Activated CD4-positive, alpha-beta T cell treated with anti-CD3 and anti-CD28 coated beads, Interleukin-2, Interleukin-4, amounts not matched to agents 100 ng/mL and 50 ng/mL, durations not matched to agents 16 hours and 8 hours (primary cell): ENCODE results near the gene VEGFC.

ENCODE experiments used
- DNase-seq: peaks from one replicate; pipeline ENCODE4 v3.0.0-alpha.2; 2020; ENCODE audit warnings: low spot score

VEGFC gene

DNA sequence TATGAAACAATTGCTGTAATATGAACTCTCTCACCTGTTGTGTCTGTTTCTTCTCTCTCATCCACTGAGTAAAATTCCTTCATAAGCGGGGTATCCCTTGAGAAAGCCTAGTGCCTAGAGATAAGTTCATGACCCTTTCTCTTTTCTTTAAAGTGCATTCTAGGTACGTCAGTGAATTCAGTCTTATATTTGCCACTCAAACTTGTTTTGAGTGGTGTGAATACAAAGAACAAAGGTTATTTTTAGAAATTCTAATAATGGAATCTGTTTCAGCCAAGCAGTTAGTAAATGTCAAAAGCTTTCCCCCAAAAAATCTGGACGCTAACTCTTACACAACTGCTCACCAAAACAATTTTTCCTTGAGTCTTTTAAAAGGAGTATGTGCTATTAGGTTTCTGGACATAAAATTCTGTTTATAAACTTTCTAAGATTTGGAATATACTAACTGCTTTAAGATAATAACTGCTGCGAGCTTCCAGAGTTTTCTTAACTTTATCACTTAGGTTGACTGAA is 112.0 kb downstream of the VEGFC start:
- DNase-seq: no peak

- DNase-seq: no peak
These were observed 115.8 kb downstream of the VEGFC start for GRCh38 chr4:176676901-176677300.

- no peak for DNase-seq
These were observed 116.9 kb downstream of the VEGFC start for GRCh38 chr4:176675810-176676209.

DNA sequence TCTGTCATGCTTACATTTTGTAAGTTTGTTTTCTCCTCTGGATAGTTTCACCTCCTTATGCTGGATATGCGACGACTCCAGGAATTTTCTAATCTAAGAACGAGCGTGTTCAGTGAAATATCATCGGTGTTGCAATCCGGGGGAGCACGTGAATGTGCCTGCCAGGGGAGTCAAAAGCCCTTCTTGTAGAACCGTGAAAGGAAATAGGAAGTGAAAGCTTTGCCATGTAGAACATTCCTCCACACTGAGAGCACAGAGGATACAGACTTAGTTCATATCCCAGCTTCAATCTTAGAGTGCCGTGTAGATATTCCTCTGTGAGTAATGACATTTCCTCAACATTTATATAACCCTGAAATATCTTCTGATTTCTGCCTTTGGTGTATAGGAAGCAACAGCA is 121.2 kb downstream of the VEGFC start:
- no peak for DNase-seq

DNA sequence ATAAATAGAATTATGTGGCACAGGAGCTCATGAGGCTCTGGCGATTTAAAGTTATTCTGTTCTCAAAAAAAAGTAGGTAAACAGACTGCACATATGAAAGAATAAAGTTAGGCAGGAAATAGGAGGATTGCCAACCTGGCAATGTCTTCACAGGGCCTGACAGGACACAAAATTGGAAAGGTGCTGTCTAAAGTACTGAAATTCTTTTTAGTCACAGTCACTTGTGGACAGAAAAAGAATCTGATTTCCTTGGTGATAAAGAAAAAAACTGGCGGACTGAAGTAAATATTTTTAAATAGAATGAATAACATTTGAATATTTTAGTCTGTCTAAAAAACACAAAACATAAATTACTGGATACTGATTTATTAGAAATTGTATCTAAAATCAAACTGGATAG is 124.4 kb downstream of the VEGFC start:
- no peak for DNase-seq

DNA sequence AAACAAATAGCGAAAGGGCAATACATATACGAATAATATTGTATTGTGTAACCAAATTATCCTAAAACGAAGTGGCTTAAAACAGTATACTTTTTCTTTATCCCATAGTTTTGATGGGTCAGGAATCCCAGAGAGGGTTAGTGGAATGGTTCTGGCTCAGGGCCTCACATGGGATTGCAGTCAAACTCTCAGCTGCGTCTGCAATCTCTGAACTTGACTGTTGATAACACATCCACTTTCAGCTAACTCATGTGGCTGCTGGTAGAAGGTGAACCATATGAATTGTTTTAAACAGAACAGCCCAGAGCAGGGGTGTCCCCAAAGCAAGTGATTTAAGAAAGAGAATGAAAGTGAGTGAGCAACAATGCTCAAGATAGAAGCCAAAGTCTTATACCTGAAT is 127.8 kb downstream of the VEGFC start:
- DNase-seq: no peak

- no peak for DNase-seq
These were observed 132.2 kb downstream of the VEGFC start for GRCh38 chr4:176660561-176660960.

DNA sequence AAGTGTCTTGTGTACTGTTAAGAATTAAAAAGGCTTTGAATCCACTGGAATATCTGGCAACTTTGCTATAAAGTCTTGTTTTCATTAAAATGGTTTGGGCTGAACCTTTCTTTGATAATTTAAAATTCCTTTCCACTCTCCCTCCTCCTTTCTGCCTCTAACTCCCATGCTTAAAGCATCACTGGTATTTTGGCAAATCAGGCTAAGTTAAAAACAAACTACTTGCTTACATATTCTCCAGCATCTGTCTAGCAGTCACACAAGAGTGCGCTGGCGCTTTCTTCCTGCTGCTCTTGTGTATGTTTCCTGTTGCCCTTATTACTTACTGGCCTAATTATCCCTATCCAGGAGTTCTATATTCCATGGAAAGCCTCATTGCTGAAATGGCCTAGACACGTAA is 136.6 kb downstream of the VEGFC start:
- DNase-seq: no peak

GRCh38 chr4:176654565-176655216 is 138.0 kb downstream of the VEGFC start:
- no peak for DNase-seq

- DNase-seq: no peak
These were observed 139.1 kb downstream of the VEGFC start for GRCh38 chr4:176653401-176654220.

DNA sequence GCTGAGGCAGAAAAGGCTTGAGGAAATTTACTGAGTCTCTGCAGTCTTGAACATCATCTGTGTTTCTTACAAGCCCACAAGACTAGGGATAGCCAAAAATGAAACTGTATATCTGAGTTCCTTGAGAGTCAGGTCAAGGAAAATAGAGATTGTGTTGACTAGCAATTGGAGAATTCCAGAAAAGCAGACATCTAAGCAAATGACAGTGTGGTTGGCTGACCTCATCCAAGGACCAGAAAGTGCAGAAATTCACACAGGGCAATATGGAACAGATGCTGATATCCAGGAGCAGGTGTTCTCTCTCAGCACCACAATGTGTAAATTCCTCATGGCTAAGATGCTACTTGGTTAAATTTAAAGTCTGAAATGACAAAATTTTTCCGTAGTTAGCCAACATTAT is 146.4 kb downstream of the VEGFC start:
- no peak for DNase-seq

DNA sequence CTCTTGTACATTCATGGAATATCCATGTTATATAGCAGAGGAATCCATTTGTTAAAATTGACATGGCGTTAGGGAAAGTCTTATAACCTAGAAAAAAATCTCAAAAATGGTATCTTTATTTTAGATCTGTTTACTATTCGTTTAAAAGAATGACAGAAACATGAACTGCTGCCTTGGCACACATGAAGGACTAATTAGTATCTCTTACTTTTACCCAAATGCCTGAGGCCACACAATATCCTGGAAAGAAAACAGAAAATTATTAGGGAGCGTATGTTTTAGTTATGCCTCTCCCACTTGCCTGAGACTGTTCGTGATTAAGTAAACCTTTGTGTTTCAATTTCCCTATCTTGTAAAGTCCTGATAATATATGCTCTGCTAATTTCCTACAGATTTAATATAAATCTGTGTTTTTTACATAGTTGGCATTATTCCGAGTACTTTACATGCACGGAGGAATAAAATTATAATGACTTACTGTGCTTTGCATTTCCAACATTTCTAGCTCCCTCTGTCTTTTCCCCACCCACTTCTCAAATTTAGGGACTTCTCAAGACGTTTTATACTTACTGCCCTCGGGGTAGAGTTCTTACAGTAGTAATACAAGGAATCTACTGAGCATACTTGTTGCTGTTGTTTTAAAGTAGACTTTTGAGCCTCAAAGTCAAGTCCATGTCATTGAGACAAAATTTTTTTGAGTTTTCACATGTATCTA is 147.3 kb downstream of the VEGFC start:
- DNase-seq: no peak

- no peak for DNase-seq
These were observed 150.2 kb downstream of the VEGFC start for GRCh38 chr4:176642472-176642871.

DNA sequence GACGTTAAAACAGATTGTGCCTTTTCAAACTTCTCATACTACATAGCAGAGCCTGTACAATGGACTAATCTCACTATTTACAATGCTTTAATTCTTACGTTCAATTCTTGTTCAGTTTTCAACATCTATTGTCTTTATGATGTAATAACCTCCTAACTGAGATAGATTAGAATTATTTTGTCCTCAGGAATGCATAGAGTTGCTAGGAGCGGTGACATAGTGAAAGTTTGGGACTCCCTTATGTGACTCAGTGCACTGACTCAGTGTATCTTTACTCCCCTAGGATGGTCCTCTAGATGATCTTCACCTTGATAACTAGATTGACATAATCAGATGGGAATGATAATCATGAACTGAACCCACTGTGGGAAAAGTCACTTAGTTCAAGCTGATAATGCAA is 151.5 kb downstream of the VEGFC start:
- no peak for DNase-seq

- DNase-seq: no peak
These were observed 153.7 kb downstream of the VEGFC start for GRCh38 chr4:176638992-176639391.

GRCh38 chr4:176636292-176636691 is 156.4 kb downstream of the VEGFC start:
- DNase-seq: no peak

GRCh38 chr4:176635372-176636261 is 157.1 kb downstream of the VEGFC start:
- no peak for DNase-seq
